OCI-LY1 (cell line): ENCODE results near the gene GSTT4.

Source experiments
- EZH2 ChIP-seq: fragments of 200-600 bp; sonication (generic), shearing (Covaris generic); IDR thresholded peaks from 2 replicates; pipeline ENCODE4 v1.8.0; 2017; ENCODE audit warnings: borderline replicate concordance, mixed run types, mild to moderate bottlenecking, antibody characterized with exemption, low read length, moderate library complexity, mixed read lengths
- TF ChIP-seq, protein P1 (sequence below): fragments of 200-600 bp; sonication (generic), shearing (Covaris generic); IDR thresholded peaks from 2 replicates; pipeline ENCODE4 v1.5.1; 2017; ENCODE audit warnings: mild to moderate bottlenecking, antibody characterized with exemption, low read length, moderate library complexity, mixed read lengths

DNA sequence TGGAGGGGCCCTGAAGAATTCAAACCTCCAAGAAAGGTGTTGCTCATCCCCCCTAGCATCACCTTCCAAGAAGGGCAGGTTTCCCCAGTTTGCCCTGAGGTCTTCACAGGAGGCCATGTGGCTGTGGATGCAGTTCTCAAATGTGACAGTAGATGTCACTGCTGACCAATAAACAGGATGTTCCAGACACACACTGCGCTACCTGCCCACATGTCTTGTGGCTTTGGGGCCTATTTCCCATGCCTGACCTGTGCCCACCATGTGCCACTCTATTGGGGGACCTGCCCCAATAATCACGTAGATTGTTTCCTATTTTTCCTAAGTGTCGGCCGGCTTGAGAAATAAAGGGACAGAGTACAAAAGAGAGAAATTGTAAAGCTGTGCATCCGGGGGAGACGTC is 20.8 kb downstream of the GSTT4 start:
- TF ChIP-seq, protein P1, sequence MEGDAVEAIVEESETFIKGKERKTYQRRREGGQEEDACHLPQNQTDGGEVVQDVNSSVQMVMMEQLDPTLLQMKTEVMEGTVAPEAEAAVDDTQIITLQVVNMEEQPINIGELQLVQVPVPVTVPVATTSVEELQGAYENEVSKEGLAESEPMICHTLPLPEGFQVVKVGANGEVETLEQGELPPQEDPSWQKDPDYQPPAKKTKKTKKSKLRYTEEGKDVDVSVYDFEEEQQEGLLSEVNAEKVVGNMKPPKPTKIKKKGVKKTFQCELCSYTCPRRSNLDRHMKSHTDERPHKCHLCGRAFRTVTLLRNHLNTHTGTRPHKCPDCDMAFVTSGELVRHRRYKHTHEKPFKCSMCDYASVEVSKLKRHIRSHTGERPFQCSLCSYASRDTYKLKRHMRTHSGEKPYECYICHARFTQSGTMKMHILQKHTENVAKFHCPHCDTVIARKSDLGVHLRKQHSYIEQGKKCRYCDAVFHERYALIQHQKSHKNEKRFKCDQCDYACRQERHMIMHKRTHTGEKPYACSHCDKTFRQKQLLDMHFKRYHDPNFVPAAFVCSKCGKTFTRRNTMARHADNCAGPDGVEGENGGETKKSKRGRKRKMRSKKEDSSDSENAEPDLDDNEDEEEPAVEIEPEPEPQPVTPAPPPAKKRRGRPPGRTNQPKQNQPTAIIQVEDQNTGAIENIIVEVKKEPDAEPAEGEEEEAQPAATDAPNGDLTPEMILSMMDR = no peak
- no peak for TF ChIP-seq EZH2
